Amniotic epithelial cell (primary cell): ENCODE data around the gene WDPCP.
"Not testable (repeated sequence)": the region's sequence is repeated elsewhere in the genome, so short reads cannot be mapped to it uniquely, and the experiment has no call there.

Source experiments
- DNase-seq: peaks from one replicate; pipeline ENCODE4 v3.0.0-alpha.2; 2010; ENCODE audit warnings: low read depth

The WDPCP gene

GRCh38 chr2:63590626-63591408 lies 2.5 kb upstream of the WDPCP start:
- DNase-seq = peak; percentile 41

- no peak for DNase-seq
Observed at GRCh38 chr2:63589148-63589958, 1.1 kb upstream of the WDPCP start.

- no peak for DNase-seq
Observed at GRCh38 chr2:63587814-63588384, 378 bp downstream of the WDPCP start.

GRCh38 chr2:63582873-63583272 lies 5.4 kb downstream of the WDPCP start:
- no peak for DNase-seq

- peak; percentile 75 for DNase-seq
Observed at GRCh38 chr2:63581298-63581961, 6.8 kb downstream of the WDPCP start.

GRCh38 chr2:63580651-63581297 lies 7.5 kb downstream of the WDPCP start:
- no peak for DNase-seq

- no peak for DNase-seq
Observed at GRCh38 chr2:63578767-63579166, 9.5 kb downstream of the WDPCP start.

- DNase-seq = no peak
Observed at GRCh38 chr2:63576546-63576945, 11.7 kb downstream of the WDPCP start.

- not testable (repeated sequence) for DNase-seq
Observed at GRCh38 chr2:63573726-63574345, 14.4 kb downstream of the WDPCP start.

GRCh38 chr2:63573026-63573425 lies 15.3 kb downstream of the WDPCP start:
- not testable (repeated sequence) for DNase-seq

- no peak for DNase-seq
Observed at GRCh38 chr2:63572001-63572400, 16.3 kb downstream of the WDPCP start.

- no peak for DNase-seq
Observed at GRCh38 chr2:63571291-63571690, 17.0 kb downstream of the WDPCP start.

GRCh38 chr2:63569740-63570139 lies 18.5 kb downstream of the WDPCP start:
- DNase-seq = no peak

GRCh38 chr2:63562751-63563150 lies 25.5 kb downstream of the WDPCP start:
- no peak for DNase-seq

GRCh38 chr2:63558922-63559321 lies 29.4 kb downstream of the WDPCP start:
- DNase-seq = not testable (repeated sequence)

GRCh38 chr2:63557819-63558218 lies 30.5 kb downstream of the WDPCP start:
- DNase-seq = not testable (repeated sequence)

GRCh38 chr2:63555931-63556330 lies 32.3 kb downstream of the WDPCP start:
- DNase-seq = no peak

- no peak for DNase-seq
Observed at GRCh38 chr2:63555299-63555698, 33.0 kb downstream of the WDPCP start.

GRCh38 chr2:63553049-63553448 lies 35.2 kb downstream of the WDPCP start:
- DNase-seq = peak; percentile 83

GRCh38 chr2:63545023-63545422 lies 43.3 kb downstream of the WDPCP start:
- no peak for DNase-seq

GRCh38 chr2:63544017-63544627 lies 44.2 kb downstream of the WDPCP start:
- peak; percentile 20 for DNase-seq
